Measurements from ENCODE around the gene TMEM119. TPM values are rescaled to one million over a fixed set of nuclear protein-coding genes. Genes with fewer than 3 reads are reported as not detected.

TMEM119 gene
- total and polyA plus RNA-seq, 10 of the 15 experiments (the other 5 are each of a cell fraction or from before 2014, with no cell fraction given): 0.11 to 0.44 (median 0.19) TPM; not detected in 5

- TF ChIP-seq ETV6 (conservative IDR thresholded peaks at IDR 0.05 in 1 of 2, IDR thresholded peaks at IDR 0.05 in 1 of 2; ENCODE audit: borderline replicate concordance in 1 of 2, low read depth in 1 of 2) (no peak), SPI1 (IDR thresholded peaks at IDR 0.05; ENCODE audit: borderline replicate concordance, insufficient read depth, low read depth, low read length) (peak; percentile 85), CHD2 (IDR thresholded peaks at IDR 0.05; ENCODE audit: borderline replicate concordance, low read depth, low read length) (no peak), REST (IDR thresholded peaks at IDR 0.05; ENCODE audit: low read depth, low read length) (no peak), GABPA (IDR thresholded peaks at IDR 0.05; ENCODE audit: low read depth) (0 out of 2 replicates have a peak, but pooled peaks have one; percentile 42), NFYB (IDR thresholded peaks at IDR 0.05; ENCODE audit: insufficient read depth, low read depth, low read length) (no peak)
- TF ChIP-seq, protein P1, sequence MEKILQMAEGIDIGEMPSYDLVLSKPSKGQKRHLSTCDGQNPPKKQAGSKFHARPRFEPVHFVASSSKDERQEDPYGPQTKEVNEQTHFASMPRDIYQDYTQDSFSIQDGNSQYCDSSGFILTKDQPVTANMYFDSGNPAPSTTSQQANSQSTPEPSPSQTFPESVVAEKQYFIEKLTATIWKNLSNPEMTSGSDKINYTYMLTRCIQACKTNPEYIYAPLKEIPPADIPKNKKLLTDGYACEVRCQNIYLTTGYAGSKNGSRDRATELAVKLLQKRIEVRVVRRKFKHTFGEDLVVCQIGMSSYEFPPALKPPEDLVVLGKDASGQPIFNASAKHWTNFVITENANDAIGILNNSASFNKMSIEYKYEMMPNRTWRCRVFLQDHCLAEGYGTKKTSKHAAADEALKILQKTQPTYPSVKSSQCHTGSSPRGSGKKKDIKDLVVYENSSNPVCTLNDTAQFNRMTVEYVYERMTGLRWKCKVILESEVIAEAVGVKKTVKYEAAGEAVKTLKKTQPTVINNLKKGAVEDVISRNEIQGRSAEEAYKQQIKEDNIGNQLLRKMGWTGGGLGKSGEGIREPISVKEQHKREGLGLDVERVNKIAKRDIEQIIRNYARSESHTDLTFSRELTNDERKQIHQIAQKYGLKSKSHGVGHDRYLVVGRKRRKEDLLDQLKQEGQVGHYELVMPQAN (conservative IDR thresholded peaks at IDR 0.05): no peak
Measured at GRCh38 chr12:108622421-108622820, 24.5 kb upstream of the TMEM119 start (continued).

Measured in GM12878 (cell line).